ENCODE data around the gene ZNF625. TPM values are rescaled to one million over a fixed set of nuclear protein-coding genes. Genes with fewer than 3 reads are reported as not detected.

ZNF625 gene
- total RNA-seq, 4 donors from 2014 or later = 4.5 to 8.7 (median 7.8) TPM

DNA sequence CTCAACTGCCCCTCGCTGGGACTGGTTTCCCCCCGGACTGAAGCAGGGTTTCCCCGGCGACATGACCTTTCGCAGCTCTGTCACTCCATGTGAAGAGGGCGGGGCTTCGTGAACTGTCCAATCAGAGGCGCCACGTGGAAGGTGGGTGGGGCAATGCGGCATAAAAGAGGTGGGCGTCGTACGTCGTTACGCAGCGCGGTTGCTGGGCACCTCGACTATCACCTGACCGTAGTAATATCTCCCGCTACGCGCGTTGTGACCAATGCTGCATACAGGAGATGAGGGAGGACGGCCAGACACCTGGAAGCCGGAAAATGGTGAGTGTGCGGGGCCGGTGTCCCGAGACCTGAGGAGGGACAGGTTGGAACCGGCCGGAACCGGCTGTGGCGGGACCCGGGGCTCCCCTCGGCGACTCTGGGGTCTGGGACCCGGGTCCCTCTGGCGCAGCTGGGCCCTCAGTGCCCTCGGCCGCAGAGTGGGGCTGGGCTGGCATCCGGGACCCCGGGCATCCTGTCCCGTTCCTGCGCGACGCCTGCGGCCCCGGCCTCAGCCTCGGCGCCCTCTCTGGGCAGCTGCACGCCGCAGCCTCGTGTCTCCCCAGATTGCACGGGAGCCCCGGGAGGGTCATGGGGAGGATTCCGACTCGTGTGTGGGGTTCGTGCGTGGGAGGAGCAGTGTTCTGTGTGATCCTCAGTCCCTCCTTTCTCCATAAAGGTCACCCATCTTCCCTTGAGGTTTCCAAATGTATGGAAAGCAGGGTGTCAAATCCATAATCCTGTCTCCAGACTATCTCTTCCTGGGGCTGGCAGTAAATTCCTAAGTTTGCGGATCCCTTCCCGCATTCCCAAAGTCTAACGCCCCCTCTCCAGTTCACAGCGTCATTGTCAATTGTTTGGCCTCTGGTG is 38.5 kb upstream of the ZNF625 start:
- peaks cover 0 to 26% (median 11%) of the 10 kb centered on the region in 4 donors for H3K36me3 ChIP-seq
- TF ChIP-seq POLR2AphosphoS5 (IDR thresholded peaks at IDR 0.05) = peak; percentile 89 to 91
- TF ChIP-seq, protein P1, sequence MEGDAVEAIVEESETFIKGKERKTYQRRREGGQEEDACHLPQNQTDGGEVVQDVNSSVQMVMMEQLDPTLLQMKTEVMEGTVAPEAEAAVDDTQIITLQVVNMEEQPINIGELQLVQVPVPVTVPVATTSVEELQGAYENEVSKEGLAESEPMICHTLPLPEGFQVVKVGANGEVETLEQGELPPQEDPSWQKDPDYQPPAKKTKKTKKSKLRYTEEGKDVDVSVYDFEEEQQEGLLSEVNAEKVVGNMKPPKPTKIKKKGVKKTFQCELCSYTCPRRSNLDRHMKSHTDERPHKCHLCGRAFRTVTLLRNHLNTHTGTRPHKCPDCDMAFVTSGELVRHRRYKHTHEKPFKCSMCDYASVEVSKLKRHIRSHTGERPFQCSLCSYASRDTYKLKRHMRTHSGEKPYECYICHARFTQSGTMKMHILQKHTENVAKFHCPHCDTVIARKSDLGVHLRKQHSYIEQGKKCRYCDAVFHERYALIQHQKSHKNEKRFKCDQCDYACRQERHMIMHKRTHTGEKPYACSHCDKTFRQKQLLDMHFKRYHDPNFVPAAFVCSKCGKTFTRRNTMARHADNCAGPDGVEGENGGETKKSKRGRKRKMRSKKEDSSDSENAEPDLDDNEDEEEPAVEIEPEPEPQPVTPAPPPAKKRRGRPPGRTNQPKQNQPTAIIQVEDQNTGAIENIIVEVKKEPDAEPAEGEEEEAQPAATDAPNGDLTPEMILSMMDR (IDR thresholded peaks at IDR 0.05) = peak in 2 of 3 experiments; percentile 7 to 10
- no peak for TF ChIP-seq EP300 (IDR thresholded peaks at IDR 0.05)
- peak; percentile 30 for TF ChIP-seq POLR2A (IDR thresholded peaks at IDR 0.05; ENCODE audit: low read depth)
- H3K4me3 ChIP-seq = peak overlapping the region; percentile 65 to 85 (median 78)
- intact Hi-C loops (cut with DNase I) = no loop called here
- H3K4me1 ChIP-seq = peaks cover 4 to 18% (median 14%) of the 10 kb centered on the region in 4 donors
- H3K27me3 ChIP-seq = no peaks in the 10 kb centered on the region
- peak overlapping the region; percentile 84 to 87 (median 86) for H3K27ac ChIP-seq (replicated peaks in 1 of 4)
- H3K9me3 ChIP-seq = peaks cover 0 to 3% (median 0%) of the 10 kb centered on the region in 4 donors
- DNase-seq (ENCODE audit: extremely low spot score) = peak; percentile 95
- 2% methylated on average over 13 of the region's 62 CpGs for WGBS

DNA sequence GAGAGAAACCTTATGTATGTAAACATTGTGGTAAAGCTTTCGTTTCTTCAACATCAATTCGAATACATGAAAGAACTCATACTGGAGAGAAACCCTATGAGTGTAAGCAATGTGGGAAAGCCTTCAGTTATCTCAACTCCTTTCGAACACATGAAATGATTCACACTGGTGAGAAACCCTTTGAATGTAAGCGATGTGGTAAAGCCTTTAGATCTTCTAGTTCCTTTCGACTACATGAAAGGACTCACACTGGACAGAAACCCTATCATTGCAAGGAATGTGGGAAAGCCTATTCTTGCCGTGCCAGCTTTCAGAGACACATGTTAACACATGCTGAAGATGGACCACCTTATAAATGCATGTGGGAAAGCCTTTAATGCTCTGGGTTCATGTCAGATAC is 31.1 kb upstream of the ZNF625 start:
- H3K4me3 ChIP-seq = no peak overlapping the region
- no peak for TF ChIP-seq POLR2A (IDR thresholded peaks at IDR 0.05; ENCODE audit: low read depth)
- TF ChIP-seq POLR2AphosphoS5 (IDR thresholded peaks at IDR 0.05) = no peak
- TF ChIP-seq, protein P1 (IDR thresholded peaks at IDR 0.05) = no peak
- TF ChIP-seq EP300 (IDR thresholded peaks at IDR 0.05) = no peak
- no peak overlapping the region for H3K27ac ChIP-seq (replicated peaks in 1 of 4)
- 96% methylated on average over 6 of the region's 6 CpGs for WGBS
- intact Hi-C loops (cut with DNase I) = no loop called here
- no peaks in the 10 kb centered on the region for H3K4me1 ChIP-seq
- H3K27me3 ChIP-seq = no peaks in the 10 kb centered on the region
- DNase-seq (ENCODE audit: extremely low spot score) = no peak
- peaks cover 4 to 33% (median 21%) of the 10 kb centered on the region in 4 donors for H3K9me3 ChIP-seq
- peaks cover 29 to 75% (median 60%) of the 10 kb centered on the region in 4 donors for H3K36me3 ChIP-seq

DNA sequence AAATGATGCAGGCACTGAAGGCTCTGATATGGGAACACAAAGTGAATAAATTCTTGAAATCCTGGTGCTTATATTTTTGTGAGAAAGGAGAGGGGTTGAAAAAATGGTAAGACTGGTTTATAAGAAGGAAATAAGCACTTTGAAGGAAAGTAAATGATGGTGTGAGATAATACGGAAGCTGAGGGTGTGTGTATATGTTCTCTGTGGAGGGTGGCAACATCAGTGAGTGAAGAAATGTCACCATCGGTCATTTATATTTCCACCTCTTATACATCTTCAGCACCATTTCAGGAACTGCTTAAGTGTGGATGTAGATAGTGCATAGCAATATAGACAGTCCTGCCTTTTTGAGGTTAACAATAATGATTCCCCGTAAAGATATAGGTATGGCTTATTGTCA is 23.8 kb upstream of the ZNF625 start:
- Histone ChIP-seq H3K9me3 (no peaks in the 10 kb centered on the region), H3K4me3 (no peak overlapping the region), H3K36me3 (peaks cover 0 to 21% (median 10%) of the 10 kb centered on the region in 4 donors), H3K4me1 (no peaks in the 10 kb centered on the region), H3K27me3 (no peaks in the 10 kb centered on the region), H3K27ac (replicated peaks in 1 of 4) (no peak overlapping the region)
- no peak for DNase-seq (ENCODE audit: extremely low spot score)
- intact Hi-C loops (cut with DNase I) = no loop called here
- no peak for TF ChIP-seq POLR2A (IDR thresholded peaks at IDR 0.05; ENCODE audit: low read depth)
- no peak for TF ChIP-seq POLR2AphosphoS5 (IDR thresholded peaks at IDR 0.05)
- no peak for TF ChIP-seq EP300 (IDR thresholded peaks at IDR 0.05)
- TF ChIP-seq, protein P1 (IDR thresholded peaks at IDR 0.05) = no peak
- 99% methylated on average over 3 of the region's 3 CpGs for WGBS

DNA sequence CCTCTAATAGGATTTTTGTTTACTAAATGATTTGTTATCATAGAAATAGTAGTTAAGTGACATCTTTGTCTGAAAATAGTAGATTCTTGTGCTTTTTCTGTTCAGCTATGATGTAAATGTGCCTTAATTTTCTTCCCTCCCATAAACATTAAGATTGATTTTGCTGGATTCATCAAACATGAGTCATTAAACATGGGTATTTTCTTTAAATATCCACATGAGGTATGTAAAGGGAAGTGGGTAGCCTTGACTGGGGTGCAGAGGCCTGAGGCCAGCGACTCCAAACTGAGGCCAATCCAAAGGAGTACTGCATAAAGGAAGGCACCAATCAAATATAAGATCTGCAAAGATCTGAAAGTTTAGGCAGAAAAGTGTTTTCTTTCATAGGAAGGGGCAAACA is 10.1 kb upstream of the ZNF625 start:
- TF ChIP-seq POLR2AphosphoS5 (IDR thresholded peaks at IDR 0.05) (no peak), POLR2A (IDR thresholded peaks at IDR 0.05; ENCODE audit: low read depth) (no peak), EP300 (IDR thresholded peaks at IDR 0.05) (no peak)
- TF ChIP-seq, protein P1 (IDR thresholded peaks at IDR 0.05) = no peak
- H3K27me3 ChIP-seq = no peaks in the 10 kb centered on the region
- peaks cover 0 to 38% (median 21%) of the 10 kb centered on the region in 4 donors for H3K36me3 ChIP-seq
- peak overlapping the region in 1 of 4 donors; percentile 36 for H3K27ac ChIP-seq (replicated peaks in 1 of 4)
- WGBS = 80% methylated on average over 1 of the region's 1 CpG
- intact Hi-C loops (cut with DNase I) = no loop called here
- no peaks in the 10 kb centered on the region for H3K9me3 ChIP-seq
- H3K4me1 ChIP-seq = peaks cover 33 to 47% (median 44%) of the 10 kb centered on the region in 4 donors
- no peak overlapping the region for H3K4me3 ChIP-seq
- DNase-seq (ENCODE audit: extremely low spot score) = no peak
